ENCODE data around the gene MRPS27.
"Not testable (repeated sequence)": the region's sequence is repeated elsewhere in the genome, so short reads cannot be mapped to it uniquely, and the experiment has no call there.

DNA sequence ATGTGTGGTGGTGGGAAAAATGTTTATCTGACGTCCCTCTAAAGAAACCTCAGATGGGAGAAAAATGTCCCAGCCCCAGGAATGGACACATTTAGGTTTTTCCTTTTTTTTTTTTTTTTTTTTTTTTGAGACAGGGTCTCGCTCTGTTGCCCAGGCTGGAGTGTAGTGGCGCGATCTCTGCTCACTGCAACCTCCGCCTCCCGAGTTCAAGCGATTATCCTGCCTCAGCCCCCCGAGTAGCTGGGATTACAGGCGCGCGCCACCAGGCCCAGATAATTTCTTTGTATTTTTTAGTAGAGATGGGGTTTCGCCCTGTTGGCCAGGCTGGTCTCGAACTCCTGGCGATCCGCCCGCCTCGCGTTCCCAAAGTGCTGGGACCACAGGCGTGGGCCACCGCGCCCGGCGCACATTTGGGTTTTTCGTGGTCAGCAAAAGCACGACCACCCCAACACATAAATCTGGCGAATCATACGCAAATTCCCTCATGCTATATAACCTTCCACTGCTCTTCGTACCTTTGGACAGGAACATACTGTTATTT lies 535 bp downstream of the MRPS27 start:
- TF ChIP-seq, protein P1, sequence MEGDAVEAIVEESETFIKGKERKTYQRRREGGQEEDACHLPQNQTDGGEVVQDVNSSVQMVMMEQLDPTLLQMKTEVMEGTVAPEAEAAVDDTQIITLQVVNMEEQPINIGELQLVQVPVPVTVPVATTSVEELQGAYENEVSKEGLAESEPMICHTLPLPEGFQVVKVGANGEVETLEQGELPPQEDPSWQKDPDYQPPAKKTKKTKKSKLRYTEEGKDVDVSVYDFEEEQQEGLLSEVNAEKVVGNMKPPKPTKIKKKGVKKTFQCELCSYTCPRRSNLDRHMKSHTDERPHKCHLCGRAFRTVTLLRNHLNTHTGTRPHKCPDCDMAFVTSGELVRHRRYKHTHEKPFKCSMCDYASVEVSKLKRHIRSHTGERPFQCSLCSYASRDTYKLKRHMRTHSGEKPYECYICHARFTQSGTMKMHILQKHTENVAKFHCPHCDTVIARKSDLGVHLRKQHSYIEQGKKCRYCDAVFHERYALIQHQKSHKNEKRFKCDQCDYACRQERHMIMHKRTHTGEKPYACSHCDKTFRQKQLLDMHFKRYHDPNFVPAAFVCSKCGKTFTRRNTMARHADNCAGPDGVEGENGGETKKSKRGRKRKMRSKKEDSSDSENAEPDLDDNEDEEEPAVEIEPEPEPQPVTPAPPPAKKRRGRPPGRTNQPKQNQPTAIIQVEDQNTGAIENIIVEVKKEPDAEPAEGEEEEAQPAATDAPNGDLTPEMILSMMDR (IDR thresholded peaks at IDR 0.05): not testable (repeated sequence)
- TF ChIP-seq HDAC2 (IDR thresholded peaks at IDR 0.05); RAD21 (conservative IDR thresholded peaks at IDR 0.05 in 1 of 2, IDR thresholded peaks at IDR 0.05 in 1 of 2); POLR2A (IDR thresholded peaks at IDR 0.05; ENCODE audit: low read length); KDM1A (IDR thresholded peaks at IDR 0.05; ENCODE audit: low read depth): not testable (repeated sequence)
- TF ChIP-seq, protein P2, sequence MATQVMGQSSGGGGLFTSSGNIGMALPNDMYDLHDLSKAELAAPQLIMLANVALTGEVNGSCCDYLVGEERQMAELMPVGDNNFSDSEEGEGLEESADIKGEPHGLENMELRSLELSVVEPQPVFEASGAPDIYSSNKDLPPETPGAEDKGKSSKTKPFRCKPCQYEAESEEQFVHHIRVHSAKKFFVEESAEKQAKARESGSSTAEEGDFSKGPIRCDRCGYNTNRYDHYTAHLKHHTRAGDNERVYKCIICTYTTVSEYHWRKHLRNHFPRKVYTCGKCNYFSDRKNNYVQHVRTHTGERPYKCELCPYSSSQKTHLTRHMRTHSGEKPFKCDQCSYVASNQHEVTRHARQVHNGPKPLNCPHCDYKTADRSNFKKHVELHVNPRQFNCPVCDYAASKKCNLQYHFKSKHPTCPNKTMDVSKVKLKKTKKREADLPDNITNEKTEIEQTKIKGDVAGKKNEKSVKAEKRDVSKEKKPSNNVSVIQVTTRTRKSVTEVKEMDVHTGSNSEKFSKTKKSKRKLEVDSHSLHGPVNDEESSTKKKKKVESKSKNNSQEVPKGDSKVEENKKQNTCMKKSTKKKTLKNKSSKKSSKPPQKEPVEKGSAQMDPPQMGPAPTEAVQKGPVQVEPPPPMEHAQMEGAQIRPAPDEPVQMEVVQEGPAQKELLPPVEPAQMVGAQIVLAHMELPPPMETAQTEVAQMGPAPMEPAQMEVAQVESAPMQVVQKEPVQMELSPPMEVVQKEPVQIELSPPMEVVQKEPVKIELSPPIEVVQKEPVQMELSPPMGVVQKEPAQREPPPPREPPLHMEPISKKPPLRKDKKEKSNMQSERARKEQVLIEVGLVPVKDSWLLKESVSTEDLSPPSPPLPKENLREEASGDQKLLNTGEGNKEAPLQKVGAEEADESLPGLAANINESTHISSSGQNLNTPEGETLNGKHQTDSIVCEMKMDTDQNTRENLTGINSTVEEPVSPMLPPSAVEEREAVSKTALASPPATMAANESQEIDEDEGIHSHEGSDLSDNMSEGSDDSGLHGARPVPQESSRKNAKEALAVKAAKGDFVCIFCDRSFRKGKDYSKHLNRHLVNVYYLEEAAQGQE (IDR thresholded peaks at IDR 0.05): not testable (repeated sequence)
